Measurements from ENCODE around the gene TTLL1. TPM values are rescaled to one million over a fixed set of nuclear protein-coding genes. Genes with fewer than 3 reads are reported as not detected.

Gene TTLL1
- total RNA-seq, 1 experiment from 2014 or later = 6.5 TPM

DNA sequence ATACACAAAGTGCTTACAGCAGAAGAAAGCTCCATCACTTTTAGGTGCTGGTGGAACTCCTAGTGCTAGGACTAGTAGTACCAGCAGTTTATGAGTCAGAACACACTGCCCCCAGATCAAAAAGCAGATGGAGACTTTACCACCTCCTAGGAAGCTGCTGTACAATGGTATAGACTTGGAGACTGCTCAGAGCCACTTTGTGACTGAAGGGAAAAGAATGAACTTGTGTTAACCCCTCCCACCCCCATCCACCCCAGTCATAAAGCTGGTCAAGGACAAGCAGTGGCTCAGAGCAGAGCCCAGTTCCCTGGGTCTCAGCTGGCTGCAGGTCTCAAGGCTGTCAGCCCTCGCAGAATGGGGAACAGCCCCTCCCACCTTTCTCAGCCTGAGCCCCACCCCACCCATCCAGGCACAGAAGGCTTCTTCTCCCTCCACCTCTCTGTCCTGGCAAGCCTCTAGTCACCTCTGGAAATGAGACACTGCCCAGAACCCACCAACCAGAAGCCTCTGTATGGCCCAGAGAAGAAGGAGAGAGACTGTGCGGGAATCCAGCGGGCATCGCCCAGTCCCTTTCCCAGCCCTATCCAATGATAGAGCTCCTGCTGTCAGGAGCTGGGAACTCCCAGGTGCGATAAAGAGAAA is 98.1 kb downstream of the TTLL1 start:
- Histone ChIP-seq H3K27me3 (ENCODE audit: control insufficient read depth, insufficient read depth, low read length) (no peaks in the 10 kb centered on the region), H3K4me3 (ENCODE audit: insufficient read depth, low read depth, low read length) (no peak overlapping the region), H3K36me3 (replicated peaks; ENCODE audit: control insufficient read depth, insufficient read depth, low read length) (no peaks in the 10 kb centered on the region)
- no peak for DNase-seq

DNA sequence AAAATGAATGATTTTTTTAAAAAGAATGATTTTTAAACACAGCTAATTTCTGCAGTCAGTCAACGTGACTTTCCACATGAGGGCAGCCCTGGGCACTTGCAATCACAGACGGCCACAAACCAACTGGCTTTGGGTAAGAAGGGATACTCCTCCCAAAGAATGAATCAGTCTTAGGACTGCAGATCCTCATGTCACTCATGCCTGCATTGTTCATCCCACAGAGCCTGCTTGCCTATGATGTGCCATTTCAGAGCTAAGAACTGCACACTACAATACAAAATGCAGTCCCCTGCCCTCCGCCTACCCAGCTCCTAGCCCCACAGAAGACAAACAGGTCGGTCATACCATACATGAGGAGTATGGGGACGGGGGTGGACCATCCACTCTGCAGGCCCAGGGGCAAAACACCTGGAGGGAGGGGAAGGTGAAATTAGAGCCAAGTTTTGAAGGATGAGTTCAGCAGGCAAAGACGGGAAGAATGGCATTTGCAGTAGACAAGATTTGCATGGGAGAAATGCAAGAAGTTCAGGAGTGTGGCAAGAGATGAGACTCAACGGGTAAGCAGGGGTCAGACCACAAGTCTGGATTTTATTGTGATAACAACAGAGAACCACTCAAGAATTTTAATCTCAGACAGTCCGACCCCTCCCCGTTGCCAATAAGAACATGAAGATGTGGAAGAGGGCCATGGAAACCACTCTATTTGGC is 98.9 kb downstream of the TTLL1 start:
- Histone ChIP-seq H3K27me3 (ENCODE audit: control insufficient read depth, insufficient read depth, low read length) (no peaks in the 10 kb centered on the region), H3K36me3 (replicated peaks; ENCODE audit: control insufficient read depth, insufficient read depth, low read length) (no peaks in the 10 kb centered on the region), H3K4me3 (ENCODE audit: insufficient read depth, low read depth, low read length) (no peak overlapping the region)
- no peak for DNase-seq

Other genes starting within 250 kb of the TTLL1 start
- gene ARFGAP3, start 232.1 kb downstream of the TTLL1 start, total RNA-seq (2014; rRNA removed; shearing (Covaris generic)) = 19.7 and 28.9 TPM in 2 replicates
- gene PACSIN2, start 74.2 kb downstream of the TTLL1 start, total RNA-seq (2014; rRNA removed; shearing (Covaris generic)) = 60.1 and 63.1 TPM in 2 replicates
- 2.1 and 3.2 TPM in 2 replicates for gene BIK, start 21.4 kb upstream of the TTLL1 start, total RNA-seq (2014; rRNA removed; shearing (Covaris generic))
- 27.8 and 29.0 TPM in 2 replicates for gene MCAT, start 54.0 kb upstream of the TTLL1 start, total RNA-seq (2014; rRNA removed; shearing (Covaris generic))
- gene TSPO, start 62.2 kb upstream of the TTLL1 start, total RNA-seq (2014; rRNA removed; shearing (Covaris generic)) = 39.4 and 45.1 TPM in 2 replicates
- gene TTLL12, start 97.7 kb upstream of the TTLL1 start, total RNA-seq (2014; rRNA removed; shearing (Covaris generic)) = 90.5 and 100 TPM in 2 replicates

Measured in H7 (cell line).